GM12874 (cell line): ENCODE data around the gene P2RY11.

ENCODE experiments used
- TF ChIP-seq, protein P1 (sequence below): IDR thresholded peaks from 2 replicates; pipeline ENCODE4 v1.5.1; 2011; ENCODE audit warnings: low read depth, mild to moderate bottlenecking, control low read depth, low read length, moderate library complexity; ENCODE audit not compliant: insufficient read depth

Gene P2RY11

DNA sequence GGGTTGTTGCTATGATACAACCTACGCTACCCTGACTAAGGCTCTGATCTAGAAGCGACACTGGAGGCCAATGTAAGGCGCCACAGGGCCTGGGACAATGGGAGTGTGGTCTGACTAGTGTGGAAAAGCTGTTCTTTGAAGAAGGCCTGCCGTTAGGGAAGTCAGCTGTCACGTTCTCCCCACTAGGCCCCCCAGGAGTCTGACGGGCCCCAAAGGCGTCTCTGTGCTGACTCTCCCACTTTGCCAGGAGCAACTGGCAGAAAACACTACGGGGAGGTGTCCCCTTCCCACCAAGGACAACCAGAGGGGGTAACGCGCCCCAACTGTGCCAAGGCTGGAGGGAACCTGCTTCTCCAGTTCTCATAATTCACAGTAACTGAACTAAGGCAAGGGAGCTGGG lies 33.5 kb downstream of the P2RY11 start:
- TF ChIP-seq, protein P1, sequence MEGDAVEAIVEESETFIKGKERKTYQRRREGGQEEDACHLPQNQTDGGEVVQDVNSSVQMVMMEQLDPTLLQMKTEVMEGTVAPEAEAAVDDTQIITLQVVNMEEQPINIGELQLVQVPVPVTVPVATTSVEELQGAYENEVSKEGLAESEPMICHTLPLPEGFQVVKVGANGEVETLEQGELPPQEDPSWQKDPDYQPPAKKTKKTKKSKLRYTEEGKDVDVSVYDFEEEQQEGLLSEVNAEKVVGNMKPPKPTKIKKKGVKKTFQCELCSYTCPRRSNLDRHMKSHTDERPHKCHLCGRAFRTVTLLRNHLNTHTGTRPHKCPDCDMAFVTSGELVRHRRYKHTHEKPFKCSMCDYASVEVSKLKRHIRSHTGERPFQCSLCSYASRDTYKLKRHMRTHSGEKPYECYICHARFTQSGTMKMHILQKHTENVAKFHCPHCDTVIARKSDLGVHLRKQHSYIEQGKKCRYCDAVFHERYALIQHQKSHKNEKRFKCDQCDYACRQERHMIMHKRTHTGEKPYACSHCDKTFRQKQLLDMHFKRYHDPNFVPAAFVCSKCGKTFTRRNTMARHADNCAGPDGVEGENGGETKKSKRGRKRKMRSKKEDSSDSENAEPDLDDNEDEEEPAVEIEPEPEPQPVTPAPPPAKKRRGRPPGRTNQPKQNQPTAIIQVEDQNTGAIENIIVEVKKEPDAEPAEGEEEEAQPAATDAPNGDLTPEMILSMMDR, result no peak

DNA sequence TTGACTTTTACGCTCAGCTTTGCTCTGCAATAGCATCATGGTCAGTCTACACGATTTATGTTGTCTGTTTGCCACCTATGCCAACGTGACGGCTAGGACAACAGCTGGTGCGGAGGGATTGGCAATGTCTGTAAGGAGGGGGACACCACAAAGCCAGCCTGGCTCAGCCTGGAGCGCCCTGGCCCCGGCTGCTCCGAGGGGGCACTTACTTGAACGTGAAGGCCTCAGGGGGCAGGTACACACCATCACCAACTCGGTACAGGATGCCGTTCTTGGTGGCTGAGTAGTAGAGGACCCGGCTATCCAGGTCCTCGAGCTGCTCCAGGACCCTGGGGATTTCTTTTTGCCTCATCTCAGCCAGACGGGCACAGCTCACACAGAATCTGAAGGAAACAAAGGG lies 34.6 kb downstream of the P2RY11 start:
- TF ChIP-seq, protein P1, result no peak

DNA sequence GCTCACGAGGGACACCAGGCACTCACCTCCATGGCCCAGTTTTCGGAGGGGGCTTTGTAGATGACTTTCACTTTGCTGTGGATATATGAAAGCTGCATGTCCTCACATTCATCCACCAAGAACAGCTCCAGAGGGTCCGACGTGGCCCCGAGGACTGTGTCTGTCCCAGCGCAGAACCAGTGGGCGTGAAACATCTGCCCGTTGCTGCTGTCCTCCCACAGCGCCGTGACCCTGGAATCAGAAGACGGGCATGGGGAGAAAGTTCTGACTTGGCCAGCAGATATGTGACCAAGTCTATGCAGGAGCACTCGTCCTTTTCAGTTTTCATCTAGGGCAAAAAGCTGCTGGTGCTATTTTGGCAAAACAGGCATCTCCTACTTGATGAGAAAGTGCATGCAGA lies 37.9 kb downstream of the P2RY11 start:
- TF ChIP-seq, protein P1, result no peak

DNA sequence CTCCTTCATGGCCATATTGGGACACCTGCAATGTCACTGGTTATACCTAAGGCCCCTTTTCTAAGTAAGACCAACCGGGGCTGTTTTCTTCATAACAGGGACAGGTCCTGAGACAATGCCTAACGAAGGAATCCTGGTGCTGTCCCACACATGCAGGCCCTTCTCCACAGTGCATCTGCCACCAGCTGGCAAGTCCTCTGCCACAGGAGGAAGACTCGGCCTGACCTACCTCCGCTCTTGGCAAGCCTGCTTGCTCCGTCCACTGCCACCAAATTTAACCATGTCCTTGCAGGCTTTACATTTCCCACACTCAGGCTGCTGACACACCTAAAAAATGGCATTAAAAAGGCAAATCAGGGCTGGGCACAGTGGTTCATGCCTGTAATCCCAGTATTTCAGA lies 40.0 kb downstream of the P2RY11 start:
- TF ChIP-seq, protein P1, result no peak

DNA sequence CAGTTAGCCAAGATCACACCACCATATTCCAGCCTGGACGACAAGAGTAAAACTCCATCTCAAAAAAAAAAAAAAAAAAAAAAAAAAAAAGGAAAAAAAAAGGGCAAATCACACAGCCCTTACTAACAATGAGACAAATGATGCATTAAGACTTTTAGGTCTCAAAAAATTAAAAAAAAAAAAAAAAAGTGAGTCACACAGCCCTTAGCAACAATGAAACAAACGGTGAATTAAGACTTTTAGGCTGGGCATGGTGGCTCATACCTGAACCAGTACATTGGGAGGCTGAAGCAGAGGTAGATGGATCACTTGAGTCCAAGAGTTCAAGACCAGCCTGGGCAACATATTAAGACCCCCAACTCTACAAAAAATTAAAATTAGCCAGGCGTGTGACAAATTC lies 40.6 kb downstream of the P2RY11 start:
- TF ChIP-seq, protein P1, result no peak

DNA sequence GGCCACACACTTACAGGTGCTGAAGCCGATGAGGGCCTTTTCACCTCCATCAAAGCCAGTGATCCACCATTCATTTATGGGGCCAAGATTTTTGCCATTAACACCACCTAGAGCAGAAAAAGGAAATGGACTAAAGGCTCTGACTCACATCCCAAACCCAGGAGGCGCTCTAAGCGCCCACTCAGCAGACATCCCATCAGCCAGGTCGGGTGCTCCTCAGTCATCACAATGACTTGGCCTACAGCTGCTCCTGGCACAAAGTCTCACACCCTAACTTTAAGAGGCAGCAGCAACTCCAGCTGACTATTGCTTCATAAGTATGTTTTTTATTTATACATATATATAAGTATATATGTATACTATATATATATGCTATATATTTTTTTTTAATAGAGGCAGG lies 44.3 kb downstream of the P2RY11 start:
- TF ChIP-seq, protein P1, result no peak

DNA sequence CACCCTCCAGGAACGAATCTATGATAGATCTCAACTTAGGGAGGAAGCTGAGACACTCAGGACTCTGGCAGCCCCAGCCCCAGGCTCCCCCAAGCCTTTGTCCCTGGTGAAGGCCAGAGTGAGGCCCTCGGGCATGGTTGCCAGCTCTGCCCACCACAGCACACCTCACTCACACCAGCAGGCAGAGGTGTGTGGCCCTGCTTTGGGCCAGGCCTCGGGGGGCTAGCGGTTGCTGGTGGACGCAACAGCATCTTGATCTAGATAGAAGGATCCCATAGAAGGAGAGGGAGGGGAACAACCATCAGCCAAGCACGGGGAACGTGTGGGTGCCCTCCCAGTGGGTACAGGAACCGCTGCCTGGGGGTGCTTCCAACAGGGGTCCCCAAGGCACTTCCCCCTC lies 46.6 kb downstream of the P2RY11 start:
- TF ChIP-seq, protein P1, result no peak

DNA sequence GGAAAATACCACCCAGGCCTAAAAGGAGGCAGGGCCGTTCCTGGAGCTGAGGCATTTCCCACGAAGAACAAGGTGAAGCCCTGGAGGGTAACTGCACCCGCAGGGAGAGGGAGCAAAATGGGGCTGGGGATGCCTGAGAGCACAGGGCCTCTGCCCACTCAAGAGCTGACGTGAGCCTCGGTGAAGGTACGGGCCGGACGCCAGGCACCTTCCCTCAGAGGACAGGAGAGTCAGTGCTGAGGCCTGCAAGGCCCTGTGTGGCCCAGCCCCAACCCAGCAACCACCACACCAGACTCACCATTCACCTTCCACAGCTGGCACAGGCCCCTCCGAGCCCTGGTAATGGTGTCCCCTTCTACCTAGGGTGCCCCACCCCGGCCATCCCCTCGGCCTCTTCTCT lies 47.0 kb downstream of the P2RY11 start:
- TF ChIP-seq, protein P1, result no peak
